ENCODE data around the gene ZNF263. TPM values are rescaled to one million over a fixed set of nuclear protein-coding genes. Genes with fewer than 3 reads are reported as not detected.

ZNF263 gene
- total and polyA plus RNA-seq, 2 experiments from 2014 or later: 9.2 to 66.9 TPM

DNA sequence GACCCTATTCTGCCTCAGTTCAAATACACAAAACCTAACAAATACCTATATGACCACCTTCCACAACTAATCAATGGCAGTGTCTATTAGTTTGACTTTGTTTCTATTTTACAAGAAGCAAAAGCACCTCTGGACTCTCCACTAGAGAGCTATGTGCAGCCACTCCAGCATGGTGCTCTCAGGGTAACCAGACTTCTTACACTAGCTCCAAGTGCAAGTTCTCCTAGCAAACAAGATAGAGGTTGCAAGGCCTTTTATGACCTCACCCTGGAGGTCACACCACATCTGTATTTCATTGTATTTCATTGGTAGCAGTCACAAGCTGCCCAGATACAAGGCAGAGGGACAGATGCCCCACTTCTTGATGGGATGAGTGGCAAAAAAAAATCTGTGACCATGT, 8.3 kb upstream of the ZNF263 start (continued):
- TF ChIP-seq, protein P1, sequence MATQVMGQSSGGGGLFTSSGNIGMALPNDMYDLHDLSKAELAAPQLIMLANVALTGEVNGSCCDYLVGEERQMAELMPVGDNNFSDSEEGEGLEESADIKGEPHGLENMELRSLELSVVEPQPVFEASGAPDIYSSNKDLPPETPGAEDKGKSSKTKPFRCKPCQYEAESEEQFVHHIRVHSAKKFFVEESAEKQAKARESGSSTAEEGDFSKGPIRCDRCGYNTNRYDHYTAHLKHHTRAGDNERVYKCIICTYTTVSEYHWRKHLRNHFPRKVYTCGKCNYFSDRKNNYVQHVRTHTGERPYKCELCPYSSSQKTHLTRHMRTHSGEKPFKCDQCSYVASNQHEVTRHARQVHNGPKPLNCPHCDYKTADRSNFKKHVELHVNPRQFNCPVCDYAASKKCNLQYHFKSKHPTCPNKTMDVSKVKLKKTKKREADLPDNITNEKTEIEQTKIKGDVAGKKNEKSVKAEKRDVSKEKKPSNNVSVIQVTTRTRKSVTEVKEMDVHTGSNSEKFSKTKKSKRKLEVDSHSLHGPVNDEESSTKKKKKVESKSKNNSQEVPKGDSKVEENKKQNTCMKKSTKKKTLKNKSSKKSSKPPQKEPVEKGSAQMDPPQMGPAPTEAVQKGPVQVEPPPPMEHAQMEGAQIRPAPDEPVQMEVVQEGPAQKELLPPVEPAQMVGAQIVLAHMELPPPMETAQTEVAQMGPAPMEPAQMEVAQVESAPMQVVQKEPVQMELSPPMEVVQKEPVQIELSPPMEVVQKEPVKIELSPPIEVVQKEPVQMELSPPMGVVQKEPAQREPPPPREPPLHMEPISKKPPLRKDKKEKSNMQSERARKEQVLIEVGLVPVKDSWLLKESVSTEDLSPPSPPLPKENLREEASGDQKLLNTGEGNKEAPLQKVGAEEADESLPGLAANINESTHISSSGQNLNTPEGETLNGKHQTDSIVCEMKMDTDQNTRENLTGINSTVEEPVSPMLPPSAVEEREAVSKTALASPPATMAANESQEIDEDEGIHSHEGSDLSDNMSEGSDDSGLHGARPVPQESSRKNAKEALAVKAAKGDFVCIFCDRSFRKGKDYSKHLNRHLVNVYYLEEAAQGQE (IDR thresholded peaks at IDR 0.05; ENCODE audit: unreplicated experiment): no peak
- no peak for TF ChIP-seq EZH2phosphoT487 (IDR thresholded peaks at IDR 0.05; ENCODE audit: unreplicated experiment)
- TF ChIP-seq JUNB (IDR thresholded peaks at IDR 0.05; ENCODE audit: unreplicated experiment): no peak

DNA sequence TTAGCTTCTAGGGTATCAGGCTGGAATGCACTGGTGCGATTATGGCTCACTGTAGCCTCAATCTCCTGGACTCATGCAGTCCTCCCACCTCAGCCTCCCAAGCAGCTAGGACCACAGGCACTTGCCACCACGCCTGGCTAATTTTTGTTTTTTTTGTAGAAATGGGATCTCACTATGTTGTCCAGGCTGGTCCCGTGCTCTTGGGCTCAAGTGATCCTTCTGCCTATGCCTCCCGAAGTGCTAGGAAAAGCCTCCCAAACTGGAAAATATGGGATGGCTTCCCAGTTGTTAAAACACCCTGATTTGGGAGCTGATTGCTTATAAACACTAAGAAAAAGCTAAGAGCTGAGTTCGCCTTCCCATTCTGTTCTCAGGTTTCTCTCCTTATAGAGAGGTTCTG, 6.6 kb upstream of the ZNF263 start:
- H3K36me3 ChIP-seq (ENCODE audit: insufficient read depth): no peaks in the 10 kb centered on the region
- Mint-ChIP-seq H3K36me3 (ENCODE audit: low read depth) (no peaks in the 10 kb centered on the region), H3K27me3 (ENCODE audit: insufficient read depth, low read depth, poor library complexity) (peaks cover 5% of the 10 kb centered on the region), H3K27ac (no peak overlapping the region), H3K4me3 (no peak overlapping the region), H3K9me3 (peaks cover 18% of the 10 kb centered on the region), H3K4me1 (no peaks in the 10 kb centered on the region; the same call in 2 of the 3 replicates)
- 0 out of 2 replicates have a peak, but pooled peaks cover 16% of the 10 kb centered on the region for H3K27me3 ChIP-seq (ENCODE audit: insufficient read depth)
- no peak overlapping the region for H3K27ac ChIP-seq (ENCODE audit: low read depth)
- no peak overlapping the region for H3K4me2 ChIP-seq
- TF ChIP-seq ZNF114 (CRISPR knock-in tag; IDR thresholded peaks at IDR 0.05) (no peak), JUNB (IDR thresholded peaks at IDR 0.05; ENCODE audit: unreplicated experiment) (no peak), EZH2 (IDR thresholded peaks at IDR 0.05; ENCODE audit: low read depth, unreplicated experiment) (no peak), ZNF331 (CRISPR knock-in tag; IDR thresholded peaks at IDR 0.05; ENCODE audit: low read depth) (no peak), POLR2AphosphoS5 (IDR thresholded peaks at IDR 0.05; ENCODE audit: low read depth) (no peak), CREB1 (CRISPR knock-in tag; IDR thresholded peaks at IDR 0.05; ENCODE audit: low read depth) (no peak), STAT1 (IDR thresholded peaks at IDR 0.05; ENCODE audit: unreplicated experiment) (no peak)
- TF ChIP-seq, protein P2, sequence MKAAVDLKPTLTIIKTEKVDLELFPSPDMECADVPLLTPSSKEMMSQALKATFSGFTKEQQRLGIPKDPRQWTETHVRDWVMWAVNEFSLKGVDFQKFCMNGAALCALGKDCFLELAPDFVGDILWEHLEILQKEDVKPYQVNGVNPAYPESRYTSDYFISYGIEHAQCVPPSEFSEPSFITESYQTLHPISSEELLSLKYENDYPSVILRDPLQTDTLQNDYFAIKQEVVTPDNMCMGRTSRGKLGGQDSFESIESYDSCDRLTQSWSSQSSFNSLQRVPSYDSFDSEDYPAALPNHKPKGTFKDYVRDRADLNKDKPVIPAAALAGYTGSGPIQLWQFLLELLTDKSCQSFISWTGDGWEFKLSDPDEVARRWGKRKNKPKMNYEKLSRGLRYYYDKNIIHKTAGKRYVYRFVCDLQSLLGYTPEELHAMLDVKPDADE (IDR thresholded peaks at IDR 0.05): no peak
- TF ChIP-seq, protein P1 (IDR thresholded peaks at IDR 0.05; ENCODE audit: unreplicated experiment): no peak
- TF ChIP-seq, protein P3, sequence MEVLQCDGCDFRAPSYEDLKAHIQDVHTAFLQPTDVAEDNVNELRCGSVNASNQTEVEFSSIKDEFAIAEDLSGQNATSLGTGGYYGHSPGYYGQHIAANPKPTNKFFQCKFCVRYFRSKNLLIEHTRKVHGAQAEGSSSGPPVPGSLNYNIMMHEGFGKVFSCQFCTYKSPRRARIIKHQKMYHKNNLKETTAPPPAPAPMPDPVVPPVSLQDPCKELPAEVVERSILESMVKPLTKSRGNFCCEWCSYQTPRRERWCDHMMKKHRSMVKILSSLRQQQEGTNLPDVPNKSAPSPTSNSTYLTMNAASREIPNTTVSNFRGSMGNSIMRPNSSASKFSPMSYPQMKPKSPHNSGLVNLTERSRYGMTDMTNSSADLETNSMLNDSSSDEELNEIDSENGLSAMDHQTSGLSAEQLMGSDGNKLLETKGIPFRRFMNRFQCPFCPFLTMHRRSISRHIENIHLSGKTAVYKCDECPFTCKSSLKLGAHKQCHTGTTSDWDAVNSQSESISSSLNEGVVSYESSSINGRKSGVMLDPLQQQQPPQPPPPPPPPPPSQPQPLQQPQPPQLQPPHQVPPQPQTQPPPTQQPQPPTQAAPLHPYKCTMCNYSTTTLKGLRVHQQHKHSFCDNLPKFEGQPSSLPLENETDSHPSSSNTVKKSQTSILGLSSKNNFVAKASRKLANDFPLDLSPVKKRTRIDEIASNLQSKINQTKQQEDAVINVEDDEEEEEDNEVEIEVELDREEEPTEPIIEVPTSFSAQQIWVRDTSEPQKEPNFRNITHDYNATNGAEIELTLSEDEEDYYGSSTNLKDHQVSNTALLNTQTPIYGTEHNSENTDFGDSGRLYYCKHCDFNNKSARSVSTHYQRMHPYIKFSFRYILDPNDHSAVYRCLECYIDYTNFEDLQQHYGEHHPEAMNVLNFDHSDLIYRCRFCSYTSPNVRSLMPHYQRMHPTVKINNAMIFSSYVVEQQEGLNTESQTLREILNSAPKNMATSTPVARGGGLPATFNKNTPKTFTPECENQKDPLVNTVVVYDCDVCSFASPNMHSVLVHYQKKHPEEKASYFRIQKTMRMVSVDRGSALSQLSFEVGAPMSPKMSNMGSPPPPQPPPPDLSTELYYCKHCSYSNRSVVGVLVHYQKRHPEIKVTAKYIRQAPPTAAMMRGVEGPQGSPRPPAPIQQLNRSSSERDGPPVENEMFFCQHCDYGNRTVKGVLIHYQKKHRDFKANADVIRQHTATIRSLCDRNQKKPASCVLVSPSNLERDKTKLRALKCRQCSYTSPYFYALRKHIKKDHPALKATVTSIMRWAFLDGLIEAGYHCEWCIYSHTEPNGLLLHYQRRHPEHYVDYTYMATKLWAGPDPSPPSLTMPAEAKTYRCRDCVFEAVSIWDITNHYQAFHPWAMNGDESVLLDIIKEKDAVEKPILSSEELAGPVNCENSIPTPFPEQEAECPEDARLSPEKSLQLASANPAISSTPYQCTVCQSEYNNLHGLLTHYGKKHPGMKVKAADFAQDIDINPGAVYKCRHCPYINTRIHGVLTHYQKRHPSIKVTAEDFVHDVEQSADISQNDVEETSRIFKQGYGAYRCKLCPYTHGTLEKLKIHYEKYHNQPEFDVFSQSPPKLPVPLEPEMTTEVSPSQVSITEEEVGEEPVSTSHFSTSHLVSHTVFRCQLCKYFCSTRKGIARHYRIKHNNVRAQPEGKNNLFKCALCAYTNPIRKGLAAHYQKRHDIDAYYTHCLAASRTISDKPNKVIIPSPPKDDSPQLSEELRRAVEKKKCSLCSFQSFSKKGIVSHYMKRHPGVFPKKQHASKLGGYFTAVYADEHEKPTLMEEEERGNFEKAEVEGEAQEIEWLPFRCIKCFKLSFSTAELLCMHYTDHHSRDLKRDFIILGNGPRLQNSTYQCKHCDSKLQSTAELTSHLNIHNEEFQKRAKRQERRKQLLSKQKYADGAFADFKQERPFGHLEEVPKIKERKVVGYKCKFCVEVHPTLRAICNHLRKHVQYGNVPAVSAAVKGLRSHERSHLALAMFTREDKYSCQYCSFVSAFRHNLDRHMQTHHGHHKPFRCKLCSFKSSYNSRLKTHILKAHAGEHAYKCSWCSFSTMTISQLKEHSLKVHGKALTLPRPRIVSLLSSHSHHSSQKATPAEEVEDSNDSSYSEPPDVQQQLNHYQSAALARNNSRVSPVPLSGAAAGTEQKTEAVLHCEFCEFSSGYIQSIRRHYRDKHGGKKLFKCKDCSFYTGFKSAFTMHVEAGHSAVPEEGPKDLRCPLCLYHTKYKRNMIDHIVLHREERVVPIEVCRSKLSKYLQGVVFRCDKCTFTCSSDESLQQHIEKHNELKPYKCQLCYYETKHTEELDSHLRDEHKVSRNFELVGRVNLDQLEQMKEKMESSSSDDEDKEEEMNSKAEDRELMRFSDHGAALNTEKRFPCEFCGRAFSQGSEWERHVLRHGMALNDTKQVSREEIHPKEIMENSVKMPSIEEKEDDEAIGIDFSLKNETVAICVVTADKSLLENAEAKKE (CRISPR knock-in tag; IDR thresholded peaks at IDR 0.05): no peak
- no peak overlapping the region for H3K4me3 ChIP-seq
- no peak for DNase-seq (ENCODE audit: low spot score)
- peaks cover 2% of the 10 kb centered on the region; the same call in 1 of the 2 replicates for H3K4me1 ChIP-seq (ENCODE audit: insufficient read depth)
- H3K9me2 ChIP-seq (ENCODE audit: insufficient read depth): peaks cover 4% of the 10 kb centered on the region; the same call in 1 of the 2 replicates
- no peak for ATAC-seq
- no peaks in the 10 kb centered on the region for H4K20me1 ChIP-seq (replicated peaks; ENCODE audit: insufficient read depth)
- H3K79me2 ChIP-seq (replicated peaks; ENCODE audit: insufficient read depth): no peaks in the 10 kb centered on the region
- no peaks in the 10 kb centered on the region for H3F3A ChIP-seq (replicated peaks; ENCODE audit: low read depth)
- H2AFZ ChIP-seq: no peak overlapping the region
